Measurements from ENCODE around the gene PRKG1.

Gene PRKG1

GRCh38 chr10:52212062-52212461 lies 1137.8 kb downstream of the PRKG1 start:
- H4K20me1 ChIP-seq (ENCODE audit: insufficient read depth, low read length) = no peaks in the 10 kb centered on the region
- no peak for TF ChIP-seq CTCF (IDR thresholded peaks at IDR 0.05; ENCODE audit: borderline replicate concordance, extremely low read depth, low read length, poor library complexity, severe bottlenecking)
- no peak for TF ChIP-seq EZH2 (IDR thresholded peaks at IDR 0.05; ENCODE audit: borderline replicate concordance, low read depth, low read length, severe bottlenecking)
- H3K79me2 ChIP-seq (ENCODE audit: insufficient read depth, low read length) = no peaks in the 10 kb centered on the region
- DNase-seq = no peak
- H3K36me3 ChIP-seq (ENCODE audit: insufficient read depth, low read length) = no peaks in the 10 kb centered on the region
- ATAC-seq (ENCODE audit: insufficient read depth, low read depth) = no peak
- H3K27ac ChIP-seq (ENCODE audit: low read length) = no peak overlapping the region
- no peak overlapping the region for H3K4me3 ChIP-seq (ENCODE audit: low read depth in 1 of 2, low read length in 2 of 2)
- peaks cover 12% of the 10 kb centered on the region; the same call in 1 of the 2 replicates for H3K4me1 ChIP-seq (ENCODE audit: insufficient read depth, low read length)
- no peak overlapping the region for H3K9ac ChIP-seq (ENCODE audit: low read depth, low read length)
- no peak overlapping the region for H2AFZ ChIP-seq (ENCODE audit: low read depth, low read length)
- H3K27me3 ChIP-seq (ENCODE audit: insufficient read depth, low read length, poor library complexity) = no peaks in the 10 kb centered on the region
- H3K4me2 ChIP-seq (ENCODE audit: insufficient read depth, low read length) = no peak overlapping the region
- no peaks in the 10 kb centered on the region for H3K9me3 ChIP-seq (ENCODE audit: insufficient read depth, low read length, severe bottlenecking)

GRCh38 chr10:52212802-52213201 lies 1138.5 kb downstream of the PRKG1 start:
- H2AFZ ChIP-seq (ENCODE audit: low read depth, low read length) = no peak overlapping the region
- H3K9ac ChIP-seq (ENCODE audit: low read depth, low read length) = no peak overlapping the region
- H3K4me1 ChIP-seq (ENCODE audit: insufficient read depth, low read length) = peaks cover 16% of the 10 kb centered on the region; the same call in 1 of the 2 replicates
- no peak overlapping the region for H3K27ac ChIP-seq (ENCODE audit: low read length)
- H3K79me2 ChIP-seq (ENCODE audit: insufficient read depth, low read length) = no peaks in the 10 kb centered on the region
- no peaks in the 10 kb centered on the region for H3K36me3 ChIP-seq (ENCODE audit: insufficient read depth, low read length)
- H3K27me3 ChIP-seq (ENCODE audit: insufficient read depth, low read length, poor library complexity) = no peaks in the 10 kb centered on the region
- no peak for ATAC-seq (ENCODE audit: insufficient read depth, low read depth)
- H3K4me3 ChIP-seq (ENCODE audit: low read depth in 1 of 2, low read length in 2 of 2) = no peak overlapping the region
- H3K9me3 ChIP-seq (ENCODE audit: insufficient read depth, low read length, severe bottlenecking) = no peaks in the 10 kb centered on the region
- DNase-seq = no peak
- no peak overlapping the region for H3K4me2 ChIP-seq (ENCODE audit: insufficient read depth, low read length)
- no peaks in the 10 kb centered on the region for H4K20me1 ChIP-seq (ENCODE audit: insufficient read depth, low read length)
- TF ChIP-seq CTCF (IDR thresholded peaks at IDR 0.05; ENCODE audit: borderline replicate concordance, extremely low read depth, low read length, poor library complexity, severe bottlenecking) (no peak), EZH2 (IDR thresholded peaks at IDR 0.05; ENCODE audit: borderline replicate concordance, low read depth, low read length, severe bottlenecking) (no peak)

GRCh38 chr10:52213321-52213752 lies 1139.0 kb downstream of the PRKG1 start:
- Histone ChIP-seq H3K79me2 (ENCODE audit: insufficient read depth, low read length) (no peaks in the 10 kb centered on the region), H3K4me1 (ENCODE audit: insufficient read depth, low read length) (peaks cover 16% of the 10 kb centered on the region; the same call in 1 of the 2 replicates), H3K4me2 (ENCODE audit: insufficient read depth, low read length) (no peak overlapping the region), H3K27me3 (ENCODE audit: insufficient read depth, low read length, poor library complexity) (no peaks in the 10 kb centered on the region), H3K9ac (ENCODE audit: low read depth, low read length) (no peak overlapping the region), H4K20me1 (ENCODE audit: insufficient read depth, low read length) (no peaks in the 10 kb centered on the region), H3K36me3 (ENCODE audit: insufficient read depth, low read length) (no peaks in the 10 kb centered on the region), H3K27ac (ENCODE audit: low read length) (no peak overlapping the region), H3K9me3 (ENCODE audit: insufficient read depth, low read length, severe bottlenecking) (no peaks in the 10 kb centered on the region), H2AFZ (ENCODE audit: low read depth, low read length) (no peak overlapping the region), H3K4me3 (ENCODE audit: low read depth in 1 of 2, low read length in 2 of 2) (no peak overlapping the region)
- ATAC-seq (ENCODE audit: insufficient read depth, low read depth) (no peak), DNase-seq (no peak)
- TF ChIP-seq CTCF (IDR thresholded peaks at IDR 0.05; ENCODE audit: borderline replicate concordance, extremely low read depth, low read length, poor library complexity, severe bottlenecking) = no peak
- TF ChIP-seq EZH2 (IDR thresholded peaks at IDR 0.05; ENCODE audit: borderline replicate concordance, low read depth, low read length, severe bottlenecking) = no peak
